ENCODE measurements around the gene ARHGAP15. TPM values are rescaled to one million over a fixed set of nuclear protein-coding genes. Genes with fewer than 3 reads are reported as not detected.

ARHGAP15 gene
- total RNA-seq, 1 donor from 2014 or later = not detected

- H3K36me3 ChIP-seq (ENCODE audit: insufficient read depth, low read length) = no peaks in the 10 kb centered on the region
- no peaks in the 10 kb centered on the region for H3K36me3 Mint-ChIP-seq (ENCODE audit: low read depth, unreplicated experiment)
- FAIRE-seq (no peak), DNase-seq (ENCODE audit: low read depth) (no peak)
- no peak overlapping the region for H3K9ac ChIP-seq (ENCODE audit: low read length)
- H3K27me3 Mint-ChIP-seq (ENCODE audit: low read depth, unreplicated experiment) = peaks cover 5% of the 10 kb centered on the region
- peaks cover 2% of the 10 kb centered on the region for H3K9me3 ChIP-seq (ENCODE audit: insufficient read depth, low read depth, low read length)
- H3K27ac ChIP-seq (ENCODE audit: low read depth, low read length) = no peak overlapping the region
- H3K27me3 ChIP-seq (ENCODE audit: insufficient read depth, low read length) = no peaks in the 10 kb centered on the region
- no peaks in the 10 kb centered on the region for H3K9me3 Mint-ChIP-seq (ENCODE audit: unreplicated experiment)
- H3K4me1 ChIP-seq (ENCODE audit: insufficient read depth, low read length) = no peaks in the 10 kb centered on the region
- no peak for TF ChIP-seq EZH2 (IDR thresholded peaks at IDR 0.05; ENCODE audit: insufficient read depth, low read length)
- no peak for TF ChIP-seq CTCF (IDR thresholded peaks at IDR 0.05; ENCODE audit: insufficient read depth, low read depth, low read length)
- no peak overlapping the region for H3K27ac Mint-ChIP-seq (ENCODE audit: unreplicated experiment)
- H3K4me2 ChIP-seq (ENCODE audit: low read length) = no peak overlapping the region
- no peaks in the 10 kb centered on the region for H3K4me1 Mint-ChIP-seq (ENCODE audit: low read depth, unreplicated experiment)
- no peak overlapping the region for H3K4me3 Mint-ChIP-seq (ENCODE audit: unreplicated experiment)
- no peak overlapping the region for H2AFZ ChIP-seq (ENCODE audit: low read depth, low read length)
- H3K4me3 ChIP-seq (ENCODE audit: insufficient read depth, low read depth, low read length) = no peak overlapping the region
- H4K20me1 ChIP-seq (ENCODE audit: insufficient read depth, low read length) = no peaks in the 10 kb centered on the region
- no peaks in the 10 kb centered on the region for H3K79me2 ChIP-seq (ENCODE audit: insufficient read depth, low read length)
Observed at GRCh38 chr2:143139835-143140393, 10.7 kb downstream of the ARHGAP15 start.

GRCh38 chr2:143140864-143141661 lies 11.8 kb downstream of the ARHGAP15 start:
- Mint-ChIP-seq H3K27ac (ENCODE audit: unreplicated experiment) (no peak overlapping the region), H3K27me3 (ENCODE audit: low read depth, unreplicated experiment) (peaks cover 5% of the 10 kb centered on the region), H3K4me3 (ENCODE audit: unreplicated experiment) (no peak overlapping the region), H3K9me3 (ENCODE audit: unreplicated experiment) (no peaks in the 10 kb centered on the region), H3K36me3 (ENCODE audit: low read depth, unreplicated experiment) (no peaks in the 10 kb centered on the region), H3K4me1 (ENCODE audit: low read depth, unreplicated experiment) (no peaks in the 10 kb centered on the region)
- no peak for DNase-seq (ENCODE audit: low read depth)
- Histone ChIP-seq H3K9me3 (ENCODE audit: insufficient read depth, low read depth, low read length) (peaks cover 2% of the 10 kb centered on the region), H3K4me2 (ENCODE audit: low read length) (no peak overlapping the region), H3K27ac (ENCODE audit: low read depth, low read length) (no peak overlapping the region), H3K79me2 (ENCODE audit: insufficient read depth, low read length) (no peaks in the 10 kb centered on the region), H2AFZ (ENCODE audit: low read depth, low read length) (no peak overlapping the region), H3K36me3 (ENCODE audit: insufficient read depth, low read length) (no peaks in the 10 kb centered on the region), H3K27me3 (ENCODE audit: insufficient read depth, low read length) (no peaks in the 10 kb centered on the region), H3K9ac (ENCODE audit: low read length) (no peak overlapping the region), H3K4me3 (ENCODE audit: insufficient read depth, low read depth, low read length) (no peak overlapping the region), H3K4me1 (ENCODE audit: insufficient read depth, low read length) (no peaks in the 10 kb centered on the region), H4K20me1 (ENCODE audit: insufficient read depth, low read length) (no peaks in the 10 kb centered on the region)
- FAIRE-seq = no peak
- TF ChIP-seq EZH2 (IDR thresholded peaks at IDR 0.05; ENCODE audit: insufficient read depth, low read length) (no peak), CTCF (IDR thresholded peaks at IDR 0.05; ENCODE audit: insufficient read depth, low read depth, low read length) (no peak)

- H3K4me1 ChIP-seq (ENCODE audit: insufficient read depth, low read length) = no peaks in the 10 kb centered on the region
- no peak overlapping the region for H3K4me3 Mint-ChIP-seq (ENCODE audit: unreplicated experiment)
- no peaks in the 10 kb centered on the region for H3K27me3 ChIP-seq (ENCODE audit: insufficient read depth, low read length)
- no peaks in the 10 kb centered on the region for H4K20me1 ChIP-seq (ENCODE audit: insufficient read depth, low read length)
- peaks cover 5% of the 10 kb centered on the region for H3K27me3 Mint-ChIP-seq (ENCODE audit: low read depth, unreplicated experiment)
- peaks cover 2% of the 10 kb centered on the region for H3K9me3 ChIP-seq (ENCODE audit: insufficient read depth, low read depth, low read length)
- TF ChIP-seq CTCF (IDR thresholded peaks at IDR 0.05; ENCODE audit: insufficient read depth, low read depth, low read length) (no peak), EZH2 (IDR thresholded peaks at IDR 0.05; ENCODE audit: insufficient read depth, low read length) (no peak)
- no peaks in the 10 kb centered on the region for H3K4me1 Mint-ChIP-seq (ENCODE audit: low read depth, unreplicated experiment)
- no peak overlapping the region for H2AFZ ChIP-seq (ENCODE audit: low read depth, low read length)
- H3K9me3 Mint-ChIP-seq (ENCODE audit: unreplicated experiment) = no peaks in the 10 kb centered on the region
- FAIRE-seq (no peak), DNase-seq (ENCODE audit: low read depth) (no peak)
- no peak overlapping the region for H3K4me2 ChIP-seq (ENCODE audit: low read length)
- H3K9ac ChIP-seq (ENCODE audit: low read length) = no peak overlapping the region
- H3K27ac ChIP-seq (ENCODE audit: low read depth, low read length) = no peak overlapping the region
- H3K27ac Mint-ChIP-seq (ENCODE audit: unreplicated experiment) = no peak overlapping the region
- H3K36me3 Mint-ChIP-seq (ENCODE audit: low read depth, unreplicated experiment) = no peaks in the 10 kb centered on the region
- H3K36me3 ChIP-seq (ENCODE audit: insufficient read depth, low read length) = no peaks in the 10 kb centered on the region
- no peaks in the 10 kb centered on the region for H3K79me2 ChIP-seq (ENCODE audit: insufficient read depth, low read length)
- H3K4me3 ChIP-seq (ENCODE audit: insufficient read depth, low read depth, low read length) = no peak overlapping the region
Observed at GRCh38 chr2:143142598-143142997, 13.4 kb downstream of the ARHGAP15 start.
